ENCODE results near the gene PIGH. TPM values are rescaled to one million over a fixed set of nuclear protein-coding genes. Genes with fewer than 3 reads are reported as not detected.

The PIGH gene
- total RNA-seq, 1 experiment from 2014 or later: 9.4 TPM

DNA sequence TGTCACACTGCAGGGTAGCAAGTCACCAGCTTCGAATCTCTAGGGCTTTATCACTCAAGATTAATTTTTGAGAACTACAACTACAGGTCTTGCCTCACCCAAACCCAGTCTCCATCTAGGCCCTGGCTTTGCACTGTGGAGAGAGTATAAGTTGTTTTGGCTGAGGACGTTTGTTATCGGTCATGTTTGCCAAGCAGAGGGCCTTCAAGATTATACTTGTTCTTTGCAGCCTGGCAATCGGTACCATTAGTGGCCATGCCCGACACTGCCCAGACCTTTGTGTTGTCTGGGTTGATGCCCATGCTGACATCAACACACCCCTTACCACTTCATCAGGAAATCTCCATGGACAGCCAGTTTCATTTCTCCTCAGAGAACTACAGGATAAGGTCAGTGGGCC, 45.3 kb upstream of the PIGH start:
- DNase-seq: no peak
- H2BK120ac ChIP-seq (ENCODE audit: low read depth, low read length, poor library complexity, severe bottlenecking): no peak overlapping the region
- no peaks in the 10 kb centered on the region for H3K79me1 ChIP-seq (ENCODE audit: insufficient read depth, low read depth, low read length, poor library complexity, severe bottlenecking)
- no peaks in the 10 kb centered on the region for H3K27me3 ChIP-seq (ENCODE audit: insufficient read depth, low read length)
- no peak overlapping the region for H3K27ac Mint-ChIP-seq
- H3K18ac ChIP-seq (ENCODE audit: insufficient read length, low read depth, low read length): no peak overlapping the region
- no peak overlapping the region for H3K27ac ChIP-seq (ENCODE audit: insufficient read length, low read depth, low read length)
- H3K4me2 ChIP-seq (ENCODE audit: insufficient read depth, insufficient read length, low read length): no peak overlapping the region
- no peak overlapping the region for H3K14ac ChIP-seq (ENCODE audit: insufficient read depth, low read length)
- H3K56ac ChIP-seq (ENCODE audit: insufficient read length, low read depth, low read length): no peak overlapping the region
- no peaks in the 10 kb centered on the region for H3K79me2 ChIP-seq (ENCODE audit: insufficient read depth, low read length)
- no peaks in the 10 kb centered on the region for H3K9me3 ChIP-seq (ENCODE audit: control insufficient read depth, low read depth, low read length)
- H2BK15ac ChIP-seq (ENCODE audit: low read depth, low read length): no peak overlapping the region
- H2AK5ac ChIP-seq (ENCODE audit: insufficient read length, low read length): no peak overlapping the region
- H3K23ac ChIP-seq (ENCODE audit: insufficient read length, low read depth, low read length): no peak overlapping the region
- no peak overlapping the region for H3T11ph ChIP-seq (ENCODE audit: low read length)
- H3K27me3 Mint-ChIP-seq (ENCODE audit: low read depth): no peaks in the 10 kb centered on the region
- peaks cover 8 to 51% (median 42%) of the 10 kb centered on the region in 3 experiments; a peak in 6 of 7 replicates for H3K36me3 Mint-ChIP-seq (ENCODE audit: insufficient read depth in 1 of 3, low read depth in 3 of 3)
- H4K8ac ChIP-seq (replicated peaks; ENCODE audit: insufficient read length, low read depth, low read length): no peak overlapping the region
- H3K9me3 Mint-ChIP-seq: no peaks in the 10 kb centered on the region
- no peak overlapping the region for H2AFZ ChIP-seq (ENCODE audit: low read length)
- H2BK5ac ChIP-seq (ENCODE audit: insufficient read length, low read length): no peak overlapping the region
- H3K4me1 ChIP-seq (ENCODE audit: insufficient read depth, low read length): no peaks in the 10 kb centered on the region
- H4K91ac ChIP-seq (ENCODE audit: insufficient read length, low read depth, low read length): no peak overlapping the region
- no peak overlapping the region for H2BK12ac ChIP-seq (ENCODE audit: insufficient read length, low read depth, low read length)
- H3K23me2 ChIP-seq (ENCODE audit: insufficient read length, low read depth, low read length, poor library complexity, severe bottlenecking): no peaks in the 10 kb centered on the region
- no peak overlapping the region for H2BK20ac ChIP-seq (ENCODE audit: low read depth, low read length, poor library complexity, severe bottlenecking)
- no peak overlapping the region for H3K4me3 Mint-ChIP-seq
- no peaks in the 10 kb centered on the region for H4K20me1 ChIP-seq (ENCODE audit: control insufficient read depth, insufficient read depth, insufficient read length)
- no peak overlapping the region for H3K4ac ChIP-seq (ENCODE audit: low read depth, low read length)
- TF ChIP-seq, protein P1, sequence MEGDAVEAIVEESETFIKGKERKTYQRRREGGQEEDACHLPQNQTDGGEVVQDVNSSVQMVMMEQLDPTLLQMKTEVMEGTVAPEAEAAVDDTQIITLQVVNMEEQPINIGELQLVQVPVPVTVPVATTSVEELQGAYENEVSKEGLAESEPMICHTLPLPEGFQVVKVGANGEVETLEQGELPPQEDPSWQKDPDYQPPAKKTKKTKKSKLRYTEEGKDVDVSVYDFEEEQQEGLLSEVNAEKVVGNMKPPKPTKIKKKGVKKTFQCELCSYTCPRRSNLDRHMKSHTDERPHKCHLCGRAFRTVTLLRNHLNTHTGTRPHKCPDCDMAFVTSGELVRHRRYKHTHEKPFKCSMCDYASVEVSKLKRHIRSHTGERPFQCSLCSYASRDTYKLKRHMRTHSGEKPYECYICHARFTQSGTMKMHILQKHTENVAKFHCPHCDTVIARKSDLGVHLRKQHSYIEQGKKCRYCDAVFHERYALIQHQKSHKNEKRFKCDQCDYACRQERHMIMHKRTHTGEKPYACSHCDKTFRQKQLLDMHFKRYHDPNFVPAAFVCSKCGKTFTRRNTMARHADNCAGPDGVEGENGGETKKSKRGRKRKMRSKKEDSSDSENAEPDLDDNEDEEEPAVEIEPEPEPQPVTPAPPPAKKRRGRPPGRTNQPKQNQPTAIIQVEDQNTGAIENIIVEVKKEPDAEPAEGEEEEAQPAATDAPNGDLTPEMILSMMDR (conservative IDR thresholded peaks at IDR 0.05): no peak
- no peaks in the 10 kb centered on the region for H3K4me1 Mint-ChIP-seq
- H4K5ac ChIP-seq (ENCODE audit: insufficient read length, low read depth, low read length): no peak overlapping the region
- WGBS (ENCODE audit: extremely low coverage, insufficient read length, low lambda C conversion rate): no CpG with 5 or more reads among the region's 5 CpGs
- H3K9ac ChIP-seq (ENCODE audit: extremely low read depth, insufficient read length, low read length): no peak overlapping the region
